HG03565 (cell line): ENCODE measurements around the gene OR2S2.
"Not testable (repeated sequence)": the region's sequence is repeated elsewhere in the genome, so short reads cannot be mapped to it uniquely, and the experiment has no call there.

Source experiments
- ATAC-seq: cut with Tn5 transposase; IDR thresholded peaks from one replicate; pipeline ENCODE4 v1.9.1; 2021; ENCODE audit warnings: mild to moderate bottlenecking, moderate library complexity; ENCODE audit not compliant: unreplicated experiment

The OR2S2 gene

GRCh38 chr9:35958104-35958837 lies at the start of gene OR2S2:
OR2S2 (minus strand) TSS chr9:35958154; CDS start chr9:35958098, 56 bp downstream.
- no peak for ATAC-seq

GRCh38 chr9:36007316-36007708 lies 49.4 kb upstream of the OR2S2 start:
- ATAC-seq = peak; percentile 66

GRCh38 chr9:36006549-36007315 lies 48.8 kb upstream of the OR2S2 start:
- no peak for ATAC-seq

- ATAC-seq = no peak
Observed at GRCh38 chr9:36005891-36006290, 47.9 kb upstream of the OR2S2 start.

GRCh38 chr9:35998333-35998732 lies 40.4 kb upstream of the OR2S2 start:
- ATAC-seq = no peak

- not testable (repeated sequence) for ATAC-seq
Observed at GRCh38 chr9:35997016-35997415, 39.1 kb upstream of the OR2S2 start.

GRCh38 chr9:35996358-35996970 lies 38.5 kb upstream of the OR2S2 start:
- ATAC-seq = no peak

- no peak for ATAC-seq
Observed at GRCh38 chr9:35994959-35995358, 37.0 kb upstream of the OR2S2 start.

GRCh38 chr9:35993976-35994720 lies 36.2 kb upstream of the OR2S2 start:
- no peak for ATAC-seq

- ATAC-seq = not testable (repeated sequence)
Observed at GRCh38 chr9:35993136-35993535, 35.2 kb upstream of the OR2S2 start.

- no peak for ATAC-seq
Observed at GRCh38 chr9:35990155-35990554, 32.2 kb upstream of the OR2S2 start.

GRCh38 chr9:35984021-35984420 lies 26.1 kb upstream of the OR2S2 start:
- ATAC-seq = no peak

GRCh38 chr9:35981699-35982098 lies 23.7 kb upstream of the OR2S2 start:
- no peak for ATAC-seq

- ATAC-seq = no peak
Observed at GRCh38 chr9:35980289-35981011, 22.5 kb upstream of the OR2S2 start.

- ATAC-seq = no peak
Observed at GRCh38 chr9:35978792-35979191, 20.8 kb upstream of the OR2S2 start.

- peak; percentile 48 for ATAC-seq
Observed at GRCh38 chr9:35976726-35977125, 18.8 kb upstream of the OR2S2 start.

- no peak for ATAC-seq
Observed at GRCh38 chr9:35974800-35975199, 16.8 kb upstream of the OR2S2 start.

GRCh38 chr9:35972093-35972492 lies 14.1 kb upstream of the OR2S2 start:
- no peak for ATAC-seq

- no peak for ATAC-seq
Observed at GRCh38 chr9:35967042-35967441, 9.1 kb upstream of the OR2S2 start.

GRCh38 chr9:35966433-35966832 lies 8.5 kb upstream of the OR2S2 start:
- ATAC-seq = no peak
